NCI-H774 (cell line): ENCODE measurements around the gene IGSF9.
"Not testable (repeated sequence)": the region's sequence is repeated elsewhere in the genome, so short reads cannot be mapped to it uniquely, and the experiment has no call there.

Experiments used
- DNase-seq: peaks from one replicate; lab custom pipeline; 2025; lab: John Stamatoyannopoulos, UW

Gene IGSF9

GRCh38 chr1:159920202-159920601, 25.2 kb downstream of the IGSF9 start:
- DNase-seq = no peak

GRCh38 chr1:159919236-159919865, 26.1 kb downstream of the IGSF9 start:
- no peak for DNase-seq

- DNase-seq = no peak
Measured at GRCh38 chr1:159918352-159919200, 26.8 kb downstream of the IGSF9 start.

GRCh38 chr1:159917533-159918351, 27.7 kb downstream of the IGSF9 start:
- DNase-seq = no peak

GRCh38 chr1:159916242-159917051, 29.0 kb downstream of the IGSF9 start:
- no peak for DNase-seq

GRCh38 chr1:159915571-159916241, 29.7 kb downstream of the IGSF9 start:
- no peak for DNase-seq

GRCh38 chr1:159914252-159915018, 31.0 kb downstream of the IGSF9 start:
- DNase-seq = peak; percentile 65

GRCh38 chr1:159913451-159914192, 31.8 kb downstream of the IGSF9 start:
- peak; percentile 23 for DNase-seq

- DNase-seq = no peak
Measured at GRCh38 chr1:159911326-159912070, 33.9 kb downstream of the IGSF9 start.

- DNase-seq = no peak
Measured at GRCh38 chr1:159908031-159908940, 37.1 kb downstream of the IGSF9 start.

- DNase-seq = no peak
Measured at GRCh38 chr1:159906960-159907359, 38.5 kb downstream of the IGSF9 start.

- DNase-seq = not testable (repeated sequence)
Measured at GRCh38 chr1:159904036-159904435, 41.4 kb downstream of the IGSF9 start.

- no peak for DNase-seq
Measured at GRCh38 chr1:159902541-159902940, 42.9 kb downstream of the IGSF9 start.

- no peak for DNase-seq
Measured at GRCh38 chr1:159900755-159901360, 44.6 kb downstream of the IGSF9 start.

- peak; percentile 88 for DNase-seq
Measured at GRCh38 chr1:159900086-159900680, 45.2 kb downstream of the IGSF9 start, which contains the start of gene CFAP45. Gene CFAP45, minus strand, starts transcription at chr1:159900165. Its CDS starts 67 bp downstream, at chr1:159900098.

- not testable (repeated sequence) for DNase-seq
Measured at GRCh38 chr1:159899634-159900033, 45.8 kb downstream of the IGSF9 start.

GRCh38 chr1:159898527-159898926, 46.9 kb downstream of the IGSF9 start:
- DNase-seq = no peak
